Activated CD4-positive, alpha-beta memory T cell treated with anti-CD3 and anti-CD28 coated beads, Interleukin-2, amount 10 ng/mL, durations not matched to agents 7 days and 5 days (primary cell): Measurements from ENCODE around the gene CACNA1S. TPM values are rescaled to one million over a fixed set of nuclear protein-coding genes. Genes with fewer than 3 reads are reported as not detected.

Experiments used
- CTCF ChIA-PET: fragments of 350-600 bp; sonication (Branson Sonifier 250); formaldehyde crosslinking; loops from one replicate; lab custom pipeline; 2021; ENCODE audit warnings: antibody characterized with exemption, inconsistent platforms; lab: Charles Lee
- POLR2A ChIA-PET: fragments of 350-600 bp; sonication (Branson Sonifier 250); formaldehyde crosslinking; loops from one replicate; lab custom pipeline; 2021; ENCODE audit warnings: antibody characterized with exemption; lab: Charles Lee
- DNase-seq: peaks from one replicate; pipeline ENCODE4 v3.0.0-alpha.2; 2020
- H3K27ac Mint-ChIP-seq: one replicate; pipeline ENCODE4 v1.8.0; 2021; ENCODE audit warnings: mild to moderate bottlenecking, mixed read lengths
- H3K27me3 Mint-ChIP-seq: one replicate; pipeline ENCODE4 v1.8.0; 2021; ENCODE audit warnings: mixed read lengths
- H3K36me3 Mint-ChIP-seq: one replicate; pipeline ENCODE4 v1.8.0; 2021; ENCODE audit warnings: low read depth, mixed read lengths
- H3K4me1 Mint-ChIP-seq: one replicate; pipeline ENCODE4 v1.8.0; 2021; ENCODE audit warnings: mixed read lengths
- H3K4me3 Mint-ChIP-seq: one replicate; pipeline ENCODE4 v1.8.0; 2021; ENCODE audit warnings: mild to moderate bottlenecking, mixed read lengths
- H3K9me3 Mint-ChIP-seq: one replicate; pipeline ENCODE4 v1.8.0; 2021; ENCODE audit warnings: mixed read lengths
- total RNA-seq, 2 experiments: library from RNA; stranded (reverse); gene quantifications; one replicate each; pipeline ENCODE4 v1.2.3, GENCODE V29; 2021

CACNA1S gene
- total RNA-seq = not detected

DNA sequence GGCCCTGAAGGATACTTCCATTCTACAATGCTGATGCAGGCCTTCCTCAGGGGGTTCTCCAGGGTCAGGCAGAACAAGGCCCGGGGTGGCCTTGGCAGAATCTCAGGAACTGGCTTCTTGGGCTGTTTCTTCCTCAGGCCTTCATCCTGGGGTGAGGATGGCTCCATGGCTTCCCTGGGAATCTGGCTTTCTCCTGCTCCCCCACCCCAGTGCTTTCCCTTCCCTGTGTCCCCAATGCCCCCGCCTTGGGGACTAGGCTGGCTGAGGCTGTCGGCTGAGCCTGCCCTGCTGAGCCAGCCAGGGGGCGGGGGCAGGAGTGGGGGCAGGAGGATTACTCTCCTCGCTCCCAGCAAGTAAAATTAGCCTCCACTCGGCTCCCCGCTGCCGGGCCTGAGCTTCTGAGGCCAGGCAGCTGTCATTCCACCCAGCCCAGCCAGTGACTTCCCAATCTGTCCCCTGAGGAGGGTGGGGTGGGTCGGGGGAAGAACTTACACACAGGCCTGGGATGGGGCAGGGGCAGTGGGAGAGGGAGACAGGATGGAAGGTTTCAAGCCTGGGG lies at the start of gene CACNA1S:
Gene CACNA1S, minus strand, starts transcription at position 254 of the 559 bp plus-strand sequence. Its CDS starts 87 bp downstream, at position 167.
- DNase-seq = no peak
- H3K4me3 Mint-ChIP-seq = no peak within 1 kb of the TSS
- ChIA-PET POLR2A (no interaction called here), CTCF (no interaction called here)
- H3K36me3 Mint-ChIP-seq = no peaks in the 10 kb centered on the region
- H3K9me3 Mint-ChIP-seq = no peaks in the 10 kb centered on the region
- peaks cover 6% of the 10 kb centered on the region for H3K4me1 Mint-ChIP-seq
- H3K27ac Mint-ChIP-seq = no peak within 1 kb of the TSS
- peaks cover 21% of the 10 kb centered on the region for H3K27me3 Mint-ChIP-seq

GRCh38 chr1:201157949-201158348 lies 45.7 kb upstream of the CACNA1S start:
- DNase-seq = no peak
- Mint-ChIP-seq H3K27me3 (peaks cover 24% of the 10 kb centered on the region), H3K4me3 (no peak overlapping the region), H3K9me3 (no peaks in the 10 kb centered on the region), H3K36me3 (no peaks in the 10 kb centered on the region), H3K27ac (no peak overlapping the region), H3K4me1 (peaks cover 13% of the 10 kb centered on the region)
- POLR2A ChIA-PET = no interaction called here
- CTCF ChIA-PET = interaction anchor here (1.1 kb wide), 1 partner anchor 186 kb away, joined by 3 read pairs; no protein-coding TSS in a partner anchor

GRCh38 chr1:201156819-201157218 lies 44.6 kb upstream of the CACNA1S start:
- no peaks in the 10 kb centered on the region for H3K36me3 Mint-ChIP-seq
- no peaks in the 10 kb centered on the region for H3K9me3 Mint-ChIP-seq
- CTCF ChIA-PET = interaction anchor here (0.5 kb wide), 1 partner anchor 91 kb away, joined by 3 read pairs; no protein-coding TSS in a partner anchor

GRCh38 chr1:201156346-201156745 lies 44.1 kb upstream of the CACNA1S start:
- Mint-ChIP-seq H3K27ac (no peak overlapping the region), H3K27me3 (peaks cover 24% of the 10 kb centered on the region), H3K4me3 (no peak overlapping the region), H3K9me3 (no peaks in the 10 kb centered on the region), H3K4me1 (peaks cover 15% of the 10 kb centered on the region), H3K36me3 (no peaks in the 10 kb centered on the region)
- ChIA-PET CTCF (interaction anchor here (0.5 kb wide), 1 partner anchor 91 kb away, joined by 3 read pairs; no protein-coding TSS in a partner anchor), POLR2A (interaction anchor here (1.3 kb wide), 1 partner anchor 14 kb away, joined by 3 read pairs; no protein-coding TSS in a partner anchor)
- DNase-seq = no peak

More at GRCh38 chr1:201156819-201157218, 44.6 kb upstream of the CACNA1S start:
- Mint-ChIP-seq H3K27me3 (peaks cover 24% of the 10 kb centered on the region), H3K4me1 (peaks cover 15% of the 10 kb centered on the region), H3K27ac (no peak overlapping the region), H3K4me3 (no peak overlapping the region)
- POLR2A ChIA-PET = interaction anchor here (1.3 kb wide), 1 partner anchor 14 kb away, joined by 3 read pairs; no protein-coding TSS in a partner anchor
- no peak for DNase-seq

GRCh38 chr1:201155354-201155753 lies 43.1 kb upstream of the CACNA1S start:
- no peaks in the 10 kb centered on the region for H3K9me3 Mint-ChIP-seq
- H3K27me3 Mint-ChIP-seq = peaks cover 21% of the 10 kb centered on the region
- CTCF ChIA-PET = interaction anchor here (0.7 kb wide), 1 partner anchor 13 kb away, joined by 3 read pairs; no protein-coding TSS in a partner anchor
- no peak overlapping the region for H3K4me3 Mint-ChIP-seq
- peaks cover 15% of the 10 kb centered on the region for H3K4me1 Mint-ChIP-seq
- no peak overlapping the region for H3K27ac Mint-ChIP-seq
- DNase-seq = no peak
- no peaks in the 10 kb centered on the region for H3K36me3 Mint-ChIP-seq
- POLR2A ChIA-PET = no interaction called here

DNA sequence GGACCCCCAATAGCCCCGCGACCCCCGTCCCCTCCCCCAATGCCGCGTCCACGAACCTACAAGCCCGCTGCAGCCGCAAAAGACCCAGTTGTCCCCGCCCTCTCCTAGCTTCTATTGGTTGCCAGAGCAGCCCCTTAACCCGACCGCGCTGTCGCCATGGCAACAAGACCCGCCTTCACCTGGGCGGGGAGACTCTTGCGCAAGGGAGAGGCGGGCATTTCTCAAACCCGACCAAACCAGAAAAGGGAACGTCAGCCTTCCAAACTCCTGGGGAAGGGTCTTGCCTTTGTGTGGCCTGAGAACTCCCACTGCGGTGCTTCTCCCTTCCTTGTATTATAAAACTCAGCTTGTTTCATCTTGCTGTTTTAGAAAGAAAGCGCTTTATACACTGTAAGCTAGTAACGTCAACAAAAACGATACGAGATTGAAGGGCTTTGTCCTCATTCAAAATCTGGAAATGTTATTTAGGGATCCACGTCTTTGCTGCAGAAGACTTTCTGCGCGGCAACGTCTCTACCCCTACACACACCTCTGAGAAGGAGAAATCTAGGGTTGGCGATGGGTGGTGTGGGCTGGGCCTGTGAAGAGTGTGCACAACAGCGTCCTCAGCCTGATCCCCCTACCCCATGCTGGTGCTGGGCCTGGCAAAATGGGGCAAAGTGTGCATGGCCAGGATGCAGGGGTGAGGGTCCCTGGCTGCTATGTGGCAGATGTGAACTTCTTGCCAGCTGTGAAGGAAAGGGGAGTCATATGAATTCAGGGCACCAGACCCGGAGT lies 42.4 kb upstream of the CACNA1S start, which contains the start of gene TMEM9:
Gene TMEM9, minus strand, starts transcription at position 86 of the 777 bp plus-strand sequence. CDS start 551 bp downstream, outside the sequence.
- POLR2A ChIA-PET = interaction anchor here (0.6 to 1.1 kb wide), 8 partner anchors 9 to 801 kb away, joined by 3 to 4 read pairs (median 3); partner anchors contain the start of genes KIF21B and TIMM17A
- Mint-ChIP-seq H3K9me3 (no peaks in the 10 kb centered on the region), H3K27ac (peak within 1 kb of the TSS; percentile 55), H3K36me3 (no peaks in the 10 kb centered on the region), H3K4me3 (peak within 1 kb of the TSS; percentile 81), H3K27me3 (peaks cover 21% of the 10 kb centered on the region), H3K4me1 (peaks cover 15% of the 10 kb centered on the region)
- DNase-seq = peak; percentile 97
- CTCF ChIA-PET = interaction anchor here (0.5 to 1.2 kb wide), 6 partner anchors 14 to 265 kb away, joined by 3 to 6 read pairs (median 3); no protein-coding TSS in a partner anchor

DNA sequence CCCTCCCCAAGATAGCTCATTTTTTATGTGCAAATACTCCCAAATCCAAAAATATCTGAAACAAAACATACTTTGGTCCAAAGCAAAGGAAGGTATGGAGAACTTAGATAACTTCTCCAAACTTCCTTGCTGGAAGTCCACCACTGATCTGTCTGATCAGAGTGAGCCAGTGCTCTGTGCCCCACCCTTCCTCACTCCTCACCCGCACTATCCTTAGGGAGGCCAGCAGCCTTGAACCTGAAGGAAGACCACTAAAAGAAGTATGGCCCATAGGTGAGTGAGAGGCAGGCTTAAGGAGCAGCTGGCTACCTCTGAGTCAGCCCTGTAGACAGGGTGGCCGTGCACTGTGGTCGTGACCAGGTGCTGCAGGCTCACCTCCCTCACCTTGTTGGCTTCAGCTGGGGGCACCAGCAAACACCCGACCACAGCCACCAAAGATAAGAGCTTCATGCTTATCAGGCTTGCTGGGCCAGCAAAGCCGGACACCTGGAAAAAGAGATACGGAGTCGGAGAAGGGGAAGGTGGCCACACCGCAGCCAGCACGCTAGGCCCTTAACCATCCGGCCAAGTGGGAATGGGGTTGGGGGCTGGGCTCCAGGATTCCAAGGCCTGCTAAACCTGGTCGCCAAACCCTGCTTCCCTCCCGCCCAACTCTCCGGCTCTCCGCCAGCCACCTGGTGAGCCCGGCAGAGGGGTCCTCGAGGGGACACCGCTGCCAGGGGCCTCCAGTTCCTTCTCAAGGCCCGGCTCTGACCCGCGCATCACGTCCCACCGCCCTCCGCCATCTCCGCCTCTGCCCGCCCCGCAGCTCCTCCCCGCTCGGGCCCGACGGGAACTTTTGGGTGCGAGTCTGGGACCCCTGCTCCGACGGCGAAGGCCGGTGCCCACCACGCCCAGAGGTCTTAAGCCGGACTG lies 41.5 kb upstream of the CACNA1S start:
- Mint-ChIP-seq H3K4me1 (peaks cover 15% of the 10 kb centered on the region), H3K27me3 (peaks cover 18% of the 10 kb centered on the region), H3K9me3 (no peaks in the 10 kb centered on the region), H3K4me3 (peak overlapping the region; percentile 81), H3K27ac (peak overlapping the region; percentile 55), H3K36me3 (no peaks in the 10 kb centered on the region)
- POLR2A ChIA-PET = interaction anchor here (0.9 to 1.1 kb wide), 5 partner anchors 10 to 801 kb away, joined by 3 to 4 read pairs (median 3); partner anchors contain the start of genes KIF21B and TIMM17A
- CTCF ChIA-PET = interaction anchor here (0.5 to 1.2 kb wide), 6 partner anchors 15 to 264 kb away, joined by 3 to 6 read pairs (median 3); no protein-coding TSS in a partner anchor
- DNase-seq = no peak

DNA sequence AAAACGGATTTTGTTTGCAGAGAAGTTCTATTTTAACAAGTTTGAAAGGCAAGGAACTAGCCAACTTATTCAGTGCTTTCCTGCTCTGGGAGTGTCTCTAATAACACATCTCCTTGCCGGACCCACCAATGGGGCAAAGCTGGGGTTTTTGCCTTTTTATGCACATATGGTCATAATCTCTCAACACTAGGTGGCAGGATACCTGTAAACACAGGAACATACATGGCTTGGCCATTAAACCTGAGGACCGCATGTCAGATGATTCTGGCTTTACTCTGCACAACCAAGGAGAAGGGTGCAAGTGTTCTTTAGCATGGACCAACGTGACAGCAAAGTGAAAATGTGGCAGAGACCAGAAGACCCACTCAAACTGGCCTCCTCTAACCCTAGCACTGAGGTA lies 37.2 kb upstream of the CACNA1S start:
- POLR2A ChIA-PET = no interaction called here
- H3K36me3 Mint-ChIP-seq = no peaks in the 10 kb centered on the region
- CTCF ChIA-PET = interaction anchor here (0.5 to 1.6 kb wide), 9 partner anchors 10 to 1753 kb away, joined by 3 to 5 read pairs (median 4); no protein-coding TSS in a partner anchor
- no peak overlapping the region for H3K27ac Mint-ChIP-seq
- peaks cover 10% of the 10 kb centered on the region for H3K4me1 Mint-ChIP-seq
- H3K4me3 Mint-ChIP-seq = no peak overlapping the region
- no peaks in the 10 kb centered on the region for H3K9me3 Mint-ChIP-seq
- H3K27me3 Mint-ChIP-seq = no peaks in the 10 kb centered on the region
- DNase-seq = no peak

GRCh38 chr1:201147396-201148015 lies 35.3 kb upstream of the CACNA1S start:
- H3K36me3 Mint-ChIP-seq = no peaks in the 10 kb centered on the region
- peaks cover under 1% of the 10 kb centered on the region for H3K4me1 Mint-ChIP-seq
- DNase-seq = no peak
- POLR2A ChIA-PET = interaction anchor here (1.0 kb wide), 1 partner anchor 10 kb away, joined by 3 read pairs; no protein-coding TSS in a partner anchor
- H3K9me3 Mint-ChIP-seq = no peaks in the 10 kb centered on the region
- CTCF ChIA-PET = interaction anchor here (2.5 kb wide), 1 partner anchor 28 kb away, joined by 7 read pairs; no protein-coding TSS in a partner anchor
- no peak overlapping the region for H3K4me3 Mint-ChIP-seq
- no peak overlapping the region for H3K27ac Mint-ChIP-seq
- H3K27me3 Mint-ChIP-seq = no peaks in the 10 kb centered on the region

GRCh38 chr1:201146626-201147390 lies 34.6 kb upstream of the CACNA1S start:
- Mint-ChIP-seq H3K36me3 (no peaks in the 10 kb centered on the region), H3K27me3 (no peaks in the 10 kb centered on the region), H3K27ac (no peak overlapping the region), H3K4me3 (no peak overlapping the region), H3K9me3 (no peaks in the 10 kb centered on the region), H3K4me1 (no peaks in the 10 kb centered on the region)
- no peak for DNase-seq
- ChIA-PET POLR2A (interaction anchor here (1.0 kb wide), 1 partner anchor 9 kb away, joined by 3 read pairs; no protein-coding TSS in a partner anchor), CTCF (interaction anchor here (2.5 kb wide), 1 partner anchor 28 kb away, joined by 7 read pairs; no protein-coding TSS in a partner anchor)

GRCh38 chr1:201145816-201146215 lies 33.6 kb upstream of the CACNA1S start:
- POLR2A ChIA-PET = no interaction called here
- Mint-ChIP-seq H3K36me3 (no peaks in the 10 kb centered on the region), H3K4me3 (no peak overlapping the region), H3K27me3 (no peaks in the 10 kb centered on the region), H3K27ac (no peak overlapping the region), H3K9me3 (no peaks in the 10 kb centered on the region), H3K4me1 (no peaks in the 10 kb centered on the region)
- CTCF ChIA-PET = interaction anchor here (2.5 kb wide), 1 partner anchor 27 kb away, joined by 7 read pairs; no protein-coding TSS in a partner anchor
- no peak for DNase-seq
